ENCODE measurements around the gene MAGI1.
"Not testable (repeated sequence)": the region's sequence is repeated elsewhere in the genome, so short reads cannot be mapped to it uniquely, and the experiment has no call there.

MAGI1 gene

GRCh38 chr3:66037986-66038369, 740 bp downstream of the MAGI1 start:
- no peak for DNase-seq

- DNase-seq = peak; percentile 73
Measured at GRCh38 chr3:66037330-66037985, 1.3 kb downstream of the MAGI1 start.

DNA sequence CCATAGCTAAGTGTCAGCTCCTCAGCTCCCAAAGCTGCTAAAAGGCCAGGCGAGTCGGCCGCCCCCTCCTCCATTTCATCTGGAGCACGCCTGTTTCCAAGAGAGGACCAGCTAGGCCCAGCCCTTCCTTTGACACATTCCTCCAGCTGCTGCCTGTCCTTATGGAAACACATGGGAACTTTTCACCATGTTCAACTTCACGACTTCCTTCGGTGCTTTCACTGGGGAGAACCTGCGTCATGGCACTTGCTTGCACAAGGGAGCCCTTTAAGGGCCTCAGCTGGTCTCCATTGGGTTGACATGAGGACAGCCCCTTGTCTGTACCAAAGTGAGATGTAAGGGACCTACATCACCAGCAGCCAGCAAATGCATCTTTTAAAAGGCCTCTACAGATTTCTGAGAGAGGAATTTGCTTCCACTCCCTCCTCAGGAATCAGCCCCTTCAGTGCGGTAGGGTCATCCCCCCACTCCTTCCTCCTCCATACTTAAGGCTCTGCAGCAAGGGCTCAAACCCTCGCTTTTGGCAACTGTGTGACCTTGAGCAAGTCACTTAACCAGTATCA, 2.1 kb downstream of the MAGI1 start:
- DNase-seq = peak; percentile 51

DNA sequence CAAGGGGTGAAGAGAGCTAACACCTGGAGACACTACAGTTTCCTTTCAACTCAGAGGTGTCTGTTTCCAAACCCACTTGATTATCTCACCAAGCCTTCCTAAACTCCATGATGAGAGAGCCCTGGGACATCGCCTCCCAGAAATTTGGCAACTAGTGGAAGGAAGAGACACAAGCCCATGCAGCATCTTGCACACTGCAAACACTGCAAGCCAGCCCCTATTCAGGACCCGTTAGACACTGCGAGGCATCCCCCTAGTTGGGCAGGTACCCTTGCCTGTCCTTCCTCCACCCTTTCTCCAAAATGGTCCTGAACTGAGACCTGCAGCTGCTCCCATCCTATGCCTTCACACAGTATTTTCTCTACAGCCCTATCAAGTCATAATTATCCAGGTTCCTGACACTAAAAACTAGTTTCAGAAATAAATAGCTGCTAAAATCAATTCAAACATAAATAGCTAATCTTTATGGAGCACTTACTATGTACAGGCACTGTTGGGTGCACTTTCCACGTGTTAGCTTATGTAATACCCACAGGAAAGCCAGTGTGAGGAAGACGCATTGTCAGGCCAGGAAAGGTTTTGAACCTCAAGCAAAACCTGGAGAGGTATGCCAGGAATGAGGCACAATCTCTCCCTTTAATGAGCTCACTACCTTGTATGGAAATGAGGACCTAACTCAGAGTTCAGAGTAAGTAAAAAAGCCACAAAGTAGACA, 2.8 kb downstream of the MAGI1 start:
- no peak for DNase-seq

DNA sequence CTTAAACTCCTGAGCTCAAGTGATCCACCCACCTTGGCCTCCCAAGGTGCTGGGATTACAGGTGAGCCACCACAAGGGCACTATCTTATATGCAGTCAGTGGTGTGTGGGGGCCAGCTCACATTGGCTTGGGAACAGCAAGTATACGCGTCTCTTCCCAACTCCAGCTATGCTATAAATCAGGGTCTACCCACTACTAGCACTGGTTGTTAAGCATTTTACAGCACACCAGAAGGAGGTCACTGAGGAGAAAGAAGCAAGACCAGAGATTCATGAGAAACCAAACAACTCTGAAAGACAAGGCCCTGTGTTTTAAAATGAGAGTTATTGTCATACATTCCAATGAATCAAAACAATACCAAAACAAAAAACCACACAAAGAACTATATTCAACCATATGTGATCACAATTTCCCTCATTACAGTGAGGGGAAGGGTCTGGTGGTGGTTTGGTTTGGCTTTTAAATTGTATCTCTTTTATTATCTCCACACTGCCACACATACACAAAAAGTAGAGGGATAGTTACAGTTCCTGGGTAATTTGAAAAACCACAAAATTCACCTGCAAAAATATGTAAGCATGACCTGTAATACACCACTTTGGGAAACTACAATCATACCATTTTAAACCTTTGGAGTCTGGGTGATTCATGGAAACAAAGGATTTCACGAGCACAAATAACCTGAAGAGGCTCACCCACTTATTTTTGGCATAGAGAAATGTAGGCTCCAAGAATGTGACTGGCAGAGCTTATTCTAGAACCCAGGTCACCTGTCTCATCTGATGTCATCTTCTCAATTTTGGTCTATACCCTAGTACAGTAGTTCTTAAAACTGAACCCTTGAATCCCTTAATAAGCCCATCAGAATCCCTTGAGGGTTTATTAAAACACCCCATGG, 5.2 kb downstream of the MAGI1 start:
- no peak for DNase-seq

- DNase-seq = no peak
Measured at GRCh38 chr3:66031102-66031698, 7.5 kb downstream of the MAGI1 start.

GRCh38 chr3:66029443-66029842, 9.3 kb downstream of the MAGI1 start:
- DNase-seq = no peak

DNA sequence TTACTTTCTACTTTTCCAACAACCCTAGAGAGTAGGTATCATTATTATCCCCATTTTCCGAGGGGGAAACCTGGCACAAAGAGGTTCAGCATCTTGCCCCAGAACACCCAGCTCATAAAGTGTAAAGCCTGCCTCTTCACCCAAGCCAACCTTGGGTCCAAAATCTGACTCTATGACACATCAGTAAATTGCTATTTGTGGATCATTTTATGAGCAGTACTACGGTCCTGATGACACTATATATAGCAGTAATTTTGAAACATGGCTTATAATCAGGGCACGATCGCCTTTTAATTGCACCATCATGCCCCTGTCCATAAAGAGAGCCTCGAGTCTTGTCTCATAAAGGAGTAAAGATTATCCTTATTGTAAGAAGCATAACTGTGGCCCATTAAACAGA, 9.7 kb downstream of the MAGI1 start:
- no peak for DNase-seq

DNA sequence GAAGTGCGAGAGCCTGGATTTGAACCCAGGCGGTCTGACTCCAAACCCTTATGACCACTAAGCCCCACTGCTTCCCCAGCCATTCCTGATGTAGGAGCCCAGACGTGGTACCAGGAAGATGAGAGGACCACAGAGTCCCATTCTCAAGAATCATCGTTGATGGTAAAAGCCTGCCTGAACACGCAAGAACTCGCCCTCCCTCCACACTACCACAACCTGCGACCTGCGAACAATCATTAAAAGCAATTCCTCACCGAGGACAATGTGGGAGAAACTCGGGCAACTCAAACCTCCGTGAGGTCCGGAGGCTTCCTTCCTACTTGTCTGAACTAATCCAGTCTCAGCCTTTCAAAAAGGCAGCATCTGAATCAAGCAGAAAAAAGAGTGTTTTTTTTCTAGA, 10.3 kb downstream of the MAGI1 start:
- no peak for DNase-seq

DNA sequence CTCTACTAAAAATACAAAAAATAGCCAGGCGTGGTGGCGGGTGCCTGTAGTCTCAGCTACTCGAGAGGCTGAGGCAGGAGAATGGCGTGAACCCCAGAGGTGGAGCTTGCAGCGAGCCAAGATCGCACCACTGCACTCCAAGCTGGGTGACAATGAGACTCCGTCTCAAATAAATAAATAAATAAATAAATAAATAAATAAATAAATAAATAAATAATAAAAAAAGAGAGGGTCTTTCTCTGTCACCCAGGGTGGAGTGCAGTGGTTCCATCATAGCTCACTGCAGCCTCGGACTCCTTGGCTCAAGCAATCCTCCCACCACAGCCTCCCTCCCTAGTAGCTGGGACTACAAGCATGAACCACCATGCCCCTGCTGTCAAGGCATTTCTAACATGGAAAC, 11.6 kb downstream of the MAGI1 start:
- not testable (repeated sequence) for DNase-seq

- no peak for DNase-seq
Measured at GRCh38 chr3:66023738-66024385, 14.9 kb downstream of the MAGI1 start.

DNA sequence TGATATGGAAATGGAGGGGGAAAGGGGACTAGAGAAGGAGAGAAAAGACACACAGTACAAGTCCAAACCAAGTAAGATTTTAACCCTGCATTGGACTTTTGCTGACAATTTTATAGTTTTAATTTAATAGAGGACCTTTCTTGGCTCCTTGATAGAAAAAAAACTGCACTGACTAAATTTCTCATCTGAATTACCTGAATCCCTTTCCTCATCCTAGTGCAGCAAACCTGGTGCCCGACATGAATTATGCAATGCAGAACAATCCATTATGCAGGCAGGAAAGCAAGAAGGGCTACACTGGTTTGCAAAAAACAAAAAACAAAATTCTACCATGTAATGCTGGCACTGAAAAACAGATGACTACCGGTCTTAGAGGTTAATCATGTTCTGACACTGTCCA, 15.5 kb downstream of the MAGI1 start:
- DNase-seq = no peak

- DNase-seq = no peak
Measured at GRCh38 chr3:66021731-66022131, 17.0 kb downstream of the MAGI1 start.

DNA sequence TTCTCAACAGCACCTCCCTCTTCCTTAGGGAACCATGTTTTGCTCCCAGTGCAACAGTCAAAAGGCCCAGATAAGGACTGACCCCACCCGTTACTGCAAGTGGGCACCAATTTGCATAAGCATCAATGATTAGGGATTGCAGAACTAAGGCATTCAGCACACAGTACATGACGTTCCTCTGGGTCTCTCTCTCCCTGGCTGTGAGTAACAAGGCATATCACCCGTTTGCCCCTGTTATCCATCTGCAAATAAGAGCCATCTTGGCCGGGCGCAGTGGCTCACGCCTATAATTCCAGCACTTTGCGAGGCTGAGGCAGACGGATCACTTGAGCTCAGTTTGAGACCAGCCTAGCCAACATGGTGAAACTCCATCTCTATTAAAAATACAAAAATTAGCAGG, 18.8 kb downstream of the MAGI1 start:
- no peak for DNase-seq

DNA sequence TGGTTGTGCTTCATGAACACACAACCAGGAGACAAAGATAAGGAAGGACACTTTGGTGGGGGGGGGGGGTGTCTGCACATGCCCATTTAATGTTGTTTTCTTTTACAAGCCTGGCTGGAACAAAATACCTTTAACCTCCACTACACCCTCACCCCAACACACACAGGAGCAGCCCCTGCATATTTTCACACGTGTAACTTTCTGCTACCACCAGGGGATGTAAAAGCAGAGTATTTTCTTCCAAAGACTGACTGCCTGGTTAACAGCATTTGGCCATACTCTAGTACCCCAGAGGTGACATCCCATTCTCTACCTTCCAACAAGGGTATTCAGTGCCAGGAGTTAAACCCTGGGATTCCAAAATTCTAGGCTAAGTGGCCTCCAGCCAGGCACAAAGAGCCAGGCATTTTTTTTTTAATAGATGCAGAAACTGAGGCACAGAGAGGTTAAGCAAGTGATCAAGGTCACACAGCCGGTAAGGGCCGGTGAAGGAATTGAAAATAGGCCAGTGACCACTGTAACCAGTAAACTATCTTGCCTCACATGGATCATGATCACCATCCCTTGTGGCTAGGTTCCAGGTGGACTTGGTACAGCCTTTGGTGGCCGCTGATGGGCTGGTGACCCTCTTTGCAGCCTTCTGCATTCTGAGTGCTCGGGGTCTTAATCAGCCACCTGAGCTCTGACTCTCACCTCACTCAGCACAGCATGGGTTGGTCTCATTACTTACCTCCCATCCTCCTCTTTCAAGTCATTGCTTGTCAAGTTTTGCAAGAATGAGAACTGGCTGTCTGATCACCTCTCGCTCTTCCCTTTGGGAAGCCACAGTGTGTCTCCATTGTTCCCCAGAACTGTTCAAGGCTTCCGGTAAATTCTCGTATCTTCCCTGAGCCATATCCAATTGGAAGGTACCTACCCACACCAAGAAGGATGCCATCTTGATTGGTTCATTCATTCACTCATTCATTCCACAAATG, 20.4 kb downstream of the MAGI1 start:
- no peak for DNase-seq

DNA sequence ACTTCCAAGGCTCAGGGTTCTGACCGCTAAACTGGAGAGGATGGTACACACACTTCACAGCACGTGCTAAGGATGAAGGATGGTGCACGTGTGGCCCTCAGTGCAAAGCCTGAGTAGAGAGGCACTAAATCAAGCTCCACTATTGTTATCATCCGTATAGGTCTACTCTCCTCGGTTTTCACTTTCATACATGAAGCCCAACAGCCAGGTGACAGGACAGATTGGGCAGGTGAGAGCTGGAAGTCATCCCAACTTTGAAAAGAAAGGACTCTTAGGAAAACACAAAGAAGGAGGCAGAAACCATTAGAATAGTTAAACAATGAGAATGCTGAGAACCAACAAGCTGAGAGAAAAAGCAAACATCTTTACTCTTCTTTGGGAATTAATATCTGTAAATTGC, 21.1 kb downstream of the MAGI1 start:
- DNase-seq = no peak

DNA sequence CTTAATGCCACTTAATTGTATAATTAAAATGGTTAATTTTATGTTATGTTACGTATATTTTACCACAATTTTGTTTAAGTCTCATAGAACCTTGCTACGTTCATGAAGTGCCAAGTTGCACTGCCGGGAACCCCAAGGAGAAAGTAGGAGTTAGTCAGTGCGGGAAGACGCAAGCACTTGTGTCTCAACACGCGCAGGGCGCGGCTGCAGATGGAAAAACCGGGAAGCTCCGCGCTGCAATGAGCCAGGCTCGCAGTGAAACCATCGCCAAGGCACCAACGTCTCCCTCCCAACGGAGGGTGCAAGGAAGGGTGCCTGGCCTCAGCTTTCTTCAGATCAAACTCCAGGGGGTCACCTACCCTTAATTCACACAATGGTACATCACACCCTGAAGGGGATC, 21.6 kb downstream of the MAGI1 start:
- no peak for DNase-seq

- DNase-seq = no peak
Measured at GRCh38 chr3:66015841-66016240, 22.9 kb downstream of the MAGI1 start.

- DNase-seq = no peak
Measured at GRCh38 chr3:66014651-66015050, 24.1 kb downstream of the MAGI1 start.

- DNase-seq = no peak
Measured at GRCh38 chr3:66014056-66014455, 24.7 kb downstream of the MAGI1 start.

DNA sequence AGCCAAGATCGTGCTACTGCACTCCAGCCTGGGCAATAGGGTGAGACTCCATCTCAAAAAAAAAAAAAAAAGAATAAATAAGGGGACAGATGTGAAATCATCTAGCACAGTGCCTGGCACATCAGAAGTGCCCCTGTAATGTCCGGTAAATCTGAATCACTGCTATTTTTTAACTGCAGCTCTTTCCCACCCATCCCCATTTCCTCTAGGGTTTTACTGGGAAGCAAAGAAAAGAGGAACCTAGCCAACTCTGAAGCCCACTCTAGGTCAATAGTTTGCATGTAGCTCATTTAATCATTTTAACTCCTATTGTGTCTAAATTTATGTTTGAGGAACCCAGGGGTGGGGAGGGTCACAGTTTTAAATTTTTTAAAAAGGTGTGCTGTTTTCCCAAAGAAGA, 26.0 kb downstream of the MAGI1 start:
- no peak for DNase-seq

Measured in retina (tissue), 1 donor.